H1 (cell line): ENCODE measurements around the gene HSD17B1. TPM values are rescaled to one million over a fixed set of nuclear protein-coding genes. Genes with fewer than 3 reads are reported as not detected.

Source experiments
- CTCF ChIA-PET: fragments of 300-600 bp; sonication (Branson Sonifier 250); formaldehyde crosslinking; loops from one replicate; lab custom pipeline; 2021; ENCODE audit not compliant: partially characterized antibody; lab: Charles Lee
- POLR2A ChIA-PET: fragments of 300-600 bp; sonication (Branson Sonifier 250); formaldehyde crosslinking; loops from one replicate; lab custom pipeline; 2021; ENCODE audit warnings: inconsistent platforms; ENCODE audit not compliant: partially characterized antibody; lab: Charles Lee
- DNase-seq, 2 experiments: peaks; one replicate each; pipeline versions ENCODE4 v3.0.0 to v3.0.0-alpha.2; 2010 to 2022; ENCODE audit warnings: low spot score in 2 of 2, low read depth in 1 of 2, mixed read lengths in 1 of 2
- FAIRE-seq: peaks from 2 replicates; lab custom pipeline; 2011; peaks lifted over from hg19 to GRCh38; lab: Jason Lieb, UNC
- H2AFZ ChIP-seq: 2 replicates; pipeline ENCODE4 v1.8.1; 2012; ENCODE audit warnings: low read length, inconsistent platforms
- H2AK5ac ChIP-seq: 2 replicates; pipeline ENCODE4 v1.6.1; 2013; ENCODE audit warnings: low read depth, low read length
- H2BK120ac ChIP-seq: replicated peaks from 2 replicates; pipeline ENCODE3; 2013; ENCODE audit warnings: low read depth, low read length, inconsistent platforms
- H2BK12ac ChIP-seq: 2 replicates; pipeline ENCODE4 v1.6.1; 2013; ENCODE audit warnings: low read depth, low read length
- H2BK15ac ChIP-seq: 2 replicates; pipeline ENCODE4 v1.6.1; 2013; ENCODE audit warnings: low read length
- H2BK20ac ChIP-seq: 2 replicates; pipeline ENCODE4 v1.6.1; 2013; ENCODE audit warnings: low read length
- H2BK5ac ChIP-seq: 2 replicates; pipeline ENCODE4 v1.6.1; 2013; ENCODE audit warnings: low read depth, low read length
- H3K14ac ChIP-seq: 2 replicates; pipeline ENCODE4 v1.6.1; 2013; ENCODE audit warnings: inconsistent platforms; ENCODE audit not compliant: insufficient read length
- H3K18ac ChIP-seq: 2 replicates; pipeline ENCODE4 v1.6.1; 2013; ENCODE audit warnings: low read length; ENCODE audit errors: extremely low read depth
- H3K23ac ChIP-seq: 2 replicates; pipeline ENCODE4 v1.6.1; 2013; ENCODE audit warnings: inconsistent platforms; ENCODE audit not compliant: insufficient read length
- H3K23me2 ChIP-seq: 2 replicates; pipeline ENCODE4 v1.6.1; 2013; ENCODE audit warnings: low read depth, low read length
- H3K27ac ChIP-seq: 2 replicates; pipeline ENCODE4 v1.6.1; 2011; ENCODE audit warnings: low read depth, low read length, inconsistent platforms
- H3K27me3 ChIP-seq, 4 experiments: replicated peaks in 1 of 4; 1 replicate in 1 of 4; 2 replicates in 3 of 4; pipeline versions ENCODE4 v1.6.1 to v1.8.1; 2011 to 2013; ENCODE audit warnings: low read length in 3 of 4, mild to moderate bottlenecking in 3 of 4, inconsistent platforms in 2 of 4, mixed read lengths in 2 of 4, moderate library complexity in 1 of 4; ENCODE audit not compliant: control insufficient read depth in 3 of 4, insufficient read depth in 3 of 4; ENCODE audit errors: extremely low read depth in 1 of 4
- H3K36me3 ChIP-seq, 4 experiments: 2 replicates each; pipeline versions ENCODE4 v1.6.1 to v1.8.1; 2011 to 2013; ENCODE audit warnings: mild to moderate bottlenecking in 4 of 4, low read length in 3 of 4, moderate library complexity in 2 of 4, control low read depth in 1 of 4, inconsistent platforms in 1 of 4; ENCODE audit not compliant: insufficient read depth in 4 of 4, control insufficient read depth in 2 of 4
- H3K4ac ChIP-seq: replicated peaks from 2 replicates; pipeline ENCODE3; 2013; ENCODE audit warnings: low read length, low read depth, mixed read lengths, inconsistent platforms; ENCODE audit not compliant: insufficient read length
- H3K4me1 ChIP-seq, 4 experiments: replicated peaks in 1 of 4; 1 replicate in 1 of 4; 2 replicates in 3 of 4; pipeline versions ENCODE4 v1.6.1 to v1.8.1; 2011 to 2013; ENCODE audit warnings: low read length in 3 of 4, inconsistent platforms in 2 of 4, mixed read lengths in 1 of 4; ENCODE audit not compliant: insufficient read depth in 4 of 4, control insufficient read depth in 3 of 4
- H3K4me2 ChIP-seq, 2 experiments: 2 replicates each; pipeline versions ENCODE4 v1.6.1 to v1.8.1; 2011 to 2013; ENCODE audit warnings: low read depth in 2 of 2, low read length in 2 of 2, control low read depth in 1 of 2, inconsistent platforms in 1 of 2, mild to moderate bottlenecking in 1 of 2; ENCODE audit not compliant: insufficient read depth in 1 of 2
- H3K4me3 ChIP-seq, 4 experiments: fragments of 200-600, 300-600 bp in 1 of 4; sonication (generic), shearing (Covaris generic), sonication (Bioruptor Twin) in 1 of 4; 2 replicates each; pipeline versions ENCODE4 v1.5.1 to v1.8.1; 2011 to 2016; ENCODE audit warnings: low read length in 4 of 4, low read depth in 3 of 4, control low read depth in 2 of 4, inconsistent platforms in 2 of 4, mild to moderate bottlenecking in 2 of 4, mixed read lengths in 1 of 4, moderate library complexity in 1 of 4; ENCODE audit not compliant: insufficient read depth in 2 of 4; ENCODE audit errors: extremely low read depth in 1 of 4
- H3K56ac ChIP-seq: replicated peaks from 2 replicates; pipeline ENCODE3; 2013; ENCODE audit warnings: low read depth, mild to moderate bottlenecking, mixed read lengths, low read length, inconsistent platforms; ENCODE audit not compliant: insufficient read length
- H3K79me1 ChIP-seq: 2 replicates; pipeline ENCODE4 v1.6.1; 2013; ENCODE audit warnings: low read depth, low read length, control low read depth
- H3K79me2 ChIP-seq, 2 experiments: 2 replicates each; pipeline versions ENCODE4 v1.6.1 to v1.8.1; 2012 to 2013; ENCODE audit warnings: low read length in 2 of 2, mild to moderate bottlenecking in 2 of 2, inconsistent platforms in 1 of 2; ENCODE audit not compliant: insufficient read depth in 2 of 2, control insufficient read depth in 1 of 2
- H3K9ac ChIP-seq, 4 experiments: replicated peaks in 1 of 4; 1 replicate in 1 of 4; 2 replicates in 3 of 4; pipeline versions ENCODE4 v1.6.1 to v1.8.1; 2011 to 2013; ENCODE audit warnings: low read depth in 3 of 4, low read length in 3 of 4, control low read depth in 2 of 4, mild to moderate bottlenecking in 2 of 4, moderate library complexity in 2 of 4, inconsistent platforms in 1 of 4; ENCODE audit errors: extremely low read depth in 1 of 4
- H3K9me3 ChIP-seq, 2 experiments: 2 replicates each; pipeline versions ENCODE4 v1.6.1 to v1.8.1; 2012 to 2013; ENCODE audit warnings: mild to moderate bottlenecking in 2 of 2, moderate library complexity in 2 of 2, control low read depth in 1 of 2, inconsistent platforms in 1 of 2, low read depth in 1 of 2, low read length in 1 of 2, mixed read lengths in 1 of 2; ENCODE audit not compliant: insufficient read depth in 2 of 2
- H4K20me1 ChIP-seq, 2 experiments: replicated peaks in 1 of 2; 2 replicates each; pipeline versions ENCODE3 to v1.8.1; 2011 to 2013; ENCODE audit warnings: inconsistent platforms in 2 of 2, low read length in 2 of 2, mild to moderate bottlenecking in 1 of 2; ENCODE audit not compliant: insufficient read depth in 2 of 2, control insufficient read depth in 1 of 2
- H4K5ac ChIP-seq: 2 replicates; pipeline ENCODE4 v1.6.1; 2013; ENCODE audit warnings: low read length, low read depth, mixed read lengths, inconsistent platforms; ENCODE audit not compliant: insufficient read length
- H4K8ac ChIP-seq: 2 replicates; pipeline ENCODE4 v1.8.0; 2013; ENCODE audit warnings: mild to moderate bottlenecking, moderate library complexity, low read length, inconsistent platforms; ENCODE audit not compliant: insufficient read depth; ENCODE audit errors: extremely low read depth
- H4K91ac ChIP-seq: replicated peaks from 2 replicates; pipeline ENCODE3; 2013; ENCODE audit warnings: low read length, mixed read lengths, inconsistent platforms; ENCODE audit not compliant: insufficient read length
- ASH2L ChIP-seq: fragments of 200-600, 300-600 bp; sonication (generic); IDR thresholded peaks from one replicate; pipeline ENCODE4 v1.7.1; 2017; ENCODE audit warnings: low read length
- CTCF ChIP-seq, 3 experiments: IDR thresholded peaks; 1 replicate in 2 of 3; 2 replicates in 1 of 3; pipeline versions ENCODE4 v1.5.1 to v1.6.1; 2011; ENCODE audit warnings: low read length in 3 of 3, mild to moderate bottlenecking in 3 of 3, inconsistent platforms in 2 of 3, low read depth in 1 of 3, moderate library complexity in 1 of 3; ENCODE audit not compliant: insufficient read depth in 1 of 3; ENCODE audit errors: control extremely low read depth in 1 of 3
- RAD21 ChIP-seq, 2 experiments: IDR thresholded peaks in 1 of 2; conservative IDR thresholded peaks in 1 of 2; 2 replicates each; pipeline ENCODE4 v1.6.1; 2011; ENCODE audit warnings: low read depth in 2 of 2, low read length in 2 of 2, improper control_type of control experiment in 1 of 2, inconsistent platforms in 1 of 2, mild to moderate bottlenecking in 1 of 2, moderate library complexity in 1 of 2
- WGBS, 2 experiments: shearing (Covaris generic) in 1 of 2; methylation state at CpG; one replicate each; pipeline versions ENCODE4 v1.1.6 to v1.1.7; 2013 to 2015; ENCODE audit warnings: low lambda C conversion rate in 2 of 2, mixed read lengths in 2 of 2, inconsistent platforms in 1 of 2, low coverage in 1 of 2, missing lambda C conversion rate in 1 of 2; ENCODE audit not compliant: insufficient replicate concordance in 2 of 2, insufficient coverage in 1 of 2, insufficient read length in 1 of 2; ENCODE audit errors: extremely low coverage in 1 of 2, missing lambda C conversion rate in 1 of 2; 5-methylcytosine and 5-hydroxymethylcytosine counted together
- polyA plus RNA-seq, 7 experiments: library from polyadenylated mRNA; depleted of rRNA in 3 of 7; stranded (reverse) in 5 of 7; unstranded in 2 of 7; fragments of >200 nt in 5 of 7; fragments of 200-250 nt in 2 of 7; gene quantifications; 1 replicate in 5 of 7; 2 replicates in 1 of 7; 4 replicates in 1 of 7; pipeline versions ENCODE4 v1.2.1 to v1.2.3, GENCODE V29; 2011 to 2013; ENCODE audit warnings: missing spikeins in 2 of 7, mixed read lengths in 2 of 7
- total RNA-seq: library from RNA; stranded (reverse); fragmentation: NEBNext Ultra II Directional; extraction: Animal tissue kit (Norgen Biotek cat#: 25700); gene quantifications from 2 replicates; pipeline ENCODE4 v1.2.1, GENCODE V29; 2021

Gene HSD17B1
- total and polyA plus RNA-seq, 2 of the 8 experiments (the other 6 are each of a cell fraction or from before 2014, with no cell fraction given): 0.88 to 1.0 TPM

- Histone ChIP-seq H3K79me2 (no peaks in the 10 kb centered on the region), H3K4me1 (peaks cover 0 to 7% (median 6%) of the 10 kb centered on the region in 4 experiments; a peak in 5 of 7 replicates), H3K4me2 (peak overlapping the region; percentile 59 to 74), H3K23ac (no peak overlapping the region), H3K56ac (no peak overlapping the region), H2BK15ac (no peak overlapping the region), H4K20me1 (no peaks in the 10 kb centered on the region), H2AK5ac (no peak overlapping the region), H3K9ac (no peak overlapping the region), H4K91ac (no peak overlapping the region), H2BK120ac (no peak overlapping the region), H4K8ac (peak overlapping the region; percentile 57; the same call in 1 of the 2 replicates), H2BK20ac (no peak overlapping the region), H3K36me3 (no peaks in the 10 kb centered on the region), H4K5ac (no peak overlapping the region), H3K14ac (no peak overlapping the region), H3K27ac (no peak overlapping the region), H3K23me2 (peaks cover 5% of the 10 kb centered on the region), H3K4ac (no peak overlapping the region), H3K9me3 (no peaks in the 10 kb centered on the region), H2BK12ac (no peak overlapping the region), H2BK5ac (no peak overlapping the region), H2AFZ (peak overlapping the region; percentile 99; the same call in 1 of the 2 replicates), H3K18ac (no peak overlapping the region), H3K4me3 (peak overlapping the region; percentile 10 to 59 (median 32); a peak in 6 of 8 replicates), H3K79me1 (no peaks in the 10 kb centered on the region), H3K27me3 (peaks cover 0 to 6% (median 0%) of the 10 kb centered on the region in 4 experiments; a peak in 3 of 7 replicates)
- TF ChIP-seq RAD21 (IDR thresholded peaks at IDR 0.05 in 1 of 2, conservative IDR thresholded peaks at IDR 0.05 in 1 of 2; ENCODE audit: low read depth in 2 of 2, low read length in 2 of 2): peak in 1 of 2 experiments; percentile 30; a peak in 2 of 4 replicates
- TF ChIP-seq ASH2L: no peak
- TF ChIP-seq CTCF (IDR thresholded peaks at IDR 0.05; ENCODE audit: control extremely low read depth in 1 of 3, insufficient read depth in 1 of 3, low read depth in 1 of 3, low read length in 3 of 3): peak; percentile 22 to 46 (median 25); a peak in 2 of 4 replicates
- WGBS, 2 experiments: 21% methylated on average over 52 of the region's 60 CpGs; no CpG with 5 or more reads in 1 of the 2 experiments
- DNase-seq: peak in 1 of 2 experiments; percentile 65
- CTCF ChIA-PET: interaction anchor here (1.3 to 6.3 kb wide), 3 partner anchors 13 to 309 kb away, joined by 3 to 69 read pairs (median 4); no protein-coding TSS in a partner anchor
- POLR2A ChIA-PET: no interaction called here
- FAIRE-seq: no peak
These were observed 21.0 kb upstream of the HSD17B1 start for GRCh38 chr17:42531455-42532354.
